ENCODE results near the gene COG1.

COG1 gene

GRCh38 chr17:73179387-73179786 is 13.5 kb upstream of the COG1 start:
- TF ChIP-seq CTCF (IDR thresholded peaks at IDR 0.05; ENCODE audit: extremely low read depth, missing control alignments): no peak
- DNase-seq (ENCODE audit: low spot score): no peak

- no peak for TF ChIP-seq CTCF (IDR thresholded peaks at IDR 0.05; ENCODE audit: extremely low read depth, missing control alignments)
- DNase-seq (ENCODE audit: low spot score): no peak
Observed at GRCh38 chr17:73179878-73180277, 13.0 kb upstream of the COG1 start.

GRCh38 chr17:73182616-73183310 is 10.1 kb upstream of the COG1 start:
- DNase-seq (ENCODE audit: low spot score): no peak
- no peak for TF ChIP-seq CTCF (IDR thresholded peaks at IDR 0.05; ENCODE audit: extremely low read depth, missing control alignments)

GRCh38 chr17:73184136-73184993 is 8.5 kb upstream of the COG1 start:
- no peak for TF ChIP-seq CTCF (IDR thresholded peaks at IDR 0.05; ENCODE audit: extremely low read depth, missing control alignments)
- no peak for DNase-seq (ENCODE audit: low spot score)

- TF ChIP-seq CTCF (IDR thresholded peaks at IDR 0.05; ENCODE audit: extremely low read depth, missing control alignments): no peak
- no peak for DNase-seq (ENCODE audit: low spot score)
Observed at GRCh38 chr17:73186283-73187050, 6.4 kb upstream of the COG1 start.

GRCh38 chr17:73187203-73187769 is 5.6 kb upstream of the COG1 start:
- DNase-seq (ENCODE audit: low spot score): no peak
- TF ChIP-seq CTCF (IDR thresholded peaks at IDR 0.05; ENCODE audit: extremely low read depth, missing control alignments): no peak
